Measurements from ENCODE around the gene TNS1.

The TNS1 gene

DNA sequence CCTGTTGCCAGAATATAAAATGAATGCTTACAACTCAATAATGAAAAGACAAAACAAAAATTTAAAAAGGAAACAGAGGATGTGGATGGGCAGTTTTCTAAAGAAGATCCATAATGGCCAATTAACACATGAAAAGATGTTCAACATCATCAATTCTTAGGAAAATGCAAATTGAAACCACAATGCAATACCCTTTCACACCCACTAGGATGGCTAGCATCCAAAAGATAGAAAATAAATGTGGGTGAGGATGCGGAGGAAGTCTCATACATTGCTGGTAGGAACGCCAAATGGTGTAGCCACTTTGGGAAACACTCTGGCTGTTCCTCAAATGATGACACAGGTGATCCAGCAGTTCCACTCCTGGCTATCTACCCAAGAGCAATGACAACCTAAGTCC, 130.5 kb downstream of the TNS1 start:
- DNase-seq (ENCODE audit: extremely low spot score): no peak
- TF ChIP-seq HDGF (IDR thresholded peaks at IDR 0.05; ENCODE audit: borderline replicate concordance): no peak
- TF ChIP-seq BHLHE40 (IDR thresholded peaks at IDR 0.05; ENCODE audit: borderline replicate concordance): no peak
- no peak for TF ChIP-seq FOXM1 (IDR thresholded peaks at IDR 0.05; ENCODE audit: borderline replicate concordance)
- no peak for TF ChIP-seq ELF4 (IDR thresholded peaks at IDR 0.05)
- TF ChIP-seq ZNF384 (IDR thresholded peaks at IDR 0.05): no peak
- TF ChIP-seq, protein P1, sequence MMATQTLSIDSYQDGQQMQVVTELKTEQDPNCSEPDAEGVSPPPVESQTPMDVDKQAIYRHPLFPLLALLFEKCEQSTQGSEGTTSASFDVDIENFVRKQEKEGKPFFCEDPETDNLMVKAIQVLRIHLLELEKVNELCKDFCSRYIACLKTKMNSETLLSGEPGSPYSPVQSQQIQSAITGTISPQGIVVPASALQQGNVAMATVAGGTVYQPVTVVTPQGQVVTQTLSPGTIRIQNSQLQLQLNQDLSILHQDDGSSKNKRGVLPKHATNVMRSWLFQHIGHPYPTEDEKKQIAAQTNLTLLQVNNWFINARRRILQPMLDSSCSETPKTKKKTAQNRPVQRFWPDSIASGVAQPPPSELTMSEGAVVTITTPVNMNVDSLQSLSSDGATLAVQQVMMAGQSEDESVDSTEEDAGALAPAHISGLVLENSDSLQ (IDR thresholded peaks at IDR 0.05): no peak
- TF ChIP-seq ARNT (IDR thresholded peaks at IDR 0.05): no peak
- no peak for TF ChIP-seq LEF1 (IDR thresholded peaks at IDR 0.05; ENCODE audit: borderline replicate concordance)
- TF ChIP-seq SUZ12 (IDR thresholded peaks at IDR 0.05): no peak
- no peak for TF ChIP-seq SP1 (IDR thresholded peaks at IDR 0.05)
- no peak for TF ChIP-seq FOXK2 (IDR thresholded peaks at IDR 0.05)
- TF ChIP-seq NFRKB (IDR thresholded peaks at IDR 0.05): no peak
- TF ChIP-seq FOXA1 (IDR thresholded peaks at IDR 0.05): no peak
- no peak for TF ChIP-seq CTBP1 (IDR thresholded peaks at IDR 0.05; ENCODE audit: borderline replicate concordance)
- POLR2A ChIA-PET: no interaction called here
- CTCF ChIA-PET: no interaction called here

DNA sequence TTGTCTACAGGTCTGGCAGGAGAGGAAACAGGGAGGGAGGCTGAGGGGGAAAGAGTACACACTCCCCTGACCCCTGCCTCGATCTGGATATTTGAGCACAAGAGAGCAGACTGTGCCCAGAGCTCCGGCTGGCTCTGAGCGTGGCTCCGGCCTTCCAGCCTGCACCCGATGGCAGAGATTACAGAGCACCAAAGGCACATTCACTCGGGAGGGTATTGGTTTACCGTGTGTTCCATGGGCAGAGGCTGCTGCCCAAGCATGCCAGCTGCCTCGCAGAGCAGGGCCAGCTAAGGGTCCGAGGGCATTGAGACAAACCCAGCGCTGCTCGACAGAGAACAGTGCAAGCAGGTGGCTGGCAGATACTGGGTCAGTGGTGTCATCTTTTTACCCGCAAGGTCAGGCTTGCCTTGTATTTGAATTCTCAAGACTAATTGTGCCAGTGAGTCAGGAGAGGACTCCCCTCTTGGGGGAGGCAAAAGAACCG, 132.2 kb downstream of the TNS1 start:
- ChIA-PET POLR2A (no interaction called here), CTCF (no interaction called here)
- TF ChIP-seq HDGF (IDR thresholded peaks at IDR 0.05; ENCODE audit: borderline replicate concordance) (no peak), NFRKB (IDR thresholded peaks at IDR 0.05) (no peak), BHLHE40 (IDR thresholded peaks at IDR 0.05; ENCODE audit: borderline replicate concordance) (no peak), SUZ12 (IDR thresholded peaks at IDR 0.05) (no peak), LEF1 (IDR thresholded peaks at IDR 0.05; ENCODE audit: borderline replicate concordance) (no peak), TARDBP (IDR thresholded peaks at IDR 0.05) (no peak), SP1 (IDR thresholded peaks at IDR 0.05) (no peak), CTBP1 (IDR thresholded peaks at IDR 0.05; ENCODE audit: borderline replicate concordance) (no peak), L3MBTL2 (conservative IDR thresholded peaks at IDR 0.05) (no peak), FOXK2 (IDR thresholded peaks at IDR 0.05) (no peak), ARNT (IDR thresholded peaks at IDR 0.05) (no peak), ELF4 (IDR thresholded peaks at IDR 0.05) (no peak), FOXA1 (IDR thresholded peaks at IDR 0.05) (no peak), ZNF384 (IDR thresholded peaks at IDR 0.05) (no peak)
- TF ChIP-seq, protein P1 (IDR thresholded peaks at IDR 0.05): no peak
- DNase-seq (ENCODE audit: extremely low spot score): no peak

DNA sequence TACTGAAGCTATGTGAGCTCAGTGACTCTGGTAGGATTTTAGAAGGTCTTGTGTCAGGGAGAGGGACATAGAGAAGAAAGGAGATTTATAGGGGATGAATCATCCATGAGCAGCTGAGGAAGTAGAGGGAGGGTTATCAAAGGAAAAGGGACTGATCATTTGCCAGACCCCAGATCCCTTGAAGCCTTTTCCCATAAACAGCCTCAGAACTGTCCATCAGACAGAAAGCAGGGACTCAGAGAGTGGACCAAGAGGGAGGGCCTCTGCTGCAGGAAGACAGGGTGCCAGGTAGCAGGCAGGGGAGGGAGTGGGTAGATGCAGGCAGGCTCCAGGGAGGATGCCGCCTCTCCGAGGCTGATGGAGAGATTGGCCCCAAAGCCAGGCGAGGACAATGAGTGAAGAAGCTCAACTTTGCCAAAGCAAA, 133.9 kb downstream of the TNS1 start:
- TF ChIP-seq BHLHE40 (IDR thresholded peaks at IDR 0.05; ENCODE audit: borderline replicate concordance) (no peak), TARDBP (IDR thresholded peaks at IDR 0.05) (no peak), ARNT (IDR thresholded peaks at IDR 0.05) (no peak)
- POLR2A ChIA-PET: no interaction called here
- CTCF ChIA-PET: interaction anchor here (0.7 kb wide), 1 partner anchor 83 kb away, joined by 4 read pairs; no protein-coding TSS in a partner anchor
- DNase-seq (ENCODE audit: extremely low spot score): no peak

DNA sequence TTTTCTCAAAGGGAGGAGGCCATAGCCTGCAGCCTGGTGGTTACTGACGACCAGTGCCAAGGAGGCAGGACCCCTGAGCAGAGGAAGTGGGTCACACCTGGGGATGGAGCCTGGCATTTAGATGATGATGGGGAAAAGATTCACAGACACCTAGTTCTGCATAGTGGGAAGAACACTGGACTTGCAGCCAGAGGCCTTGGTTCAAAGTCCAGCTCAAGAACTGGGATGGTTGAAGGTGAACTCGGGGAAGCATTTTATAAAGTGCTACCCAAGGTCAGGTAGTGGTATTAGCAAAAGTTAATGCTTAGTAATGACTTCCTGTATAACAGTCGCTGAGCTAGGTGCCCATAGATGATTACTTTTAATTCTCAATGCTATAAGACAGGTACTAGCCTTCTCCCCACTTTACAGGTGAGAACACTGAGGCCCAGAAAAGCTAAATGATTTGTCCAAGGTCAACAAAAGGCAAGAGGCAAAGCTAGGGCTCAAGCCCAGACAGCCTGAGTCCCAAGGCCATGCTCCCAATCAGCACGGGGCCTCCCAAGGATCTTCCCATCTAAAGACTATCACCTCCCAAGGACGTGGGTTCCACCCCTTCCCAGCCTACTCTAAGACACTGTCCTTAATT, 134.4 kb downstream of the TNS1 start:
- ChIA-PET CTCF (interaction anchor here (0.7 kb wide), 1 partner anchor 83 kb away, joined by 4 read pairs; no protein-coding TSS in a partner anchor), POLR2A (no interaction called here)
- TF ChIP-seq CTBP1 (IDR thresholded peaks at IDR 0.05; ENCODE audit: borderline replicate concordance) (no peak), SP1 (IDR thresholded peaks at IDR 0.05) (no peak), FOXK2 (IDR thresholded peaks at IDR 0.05) (no peak), ELF4 (IDR thresholded peaks at IDR 0.05) (no peak), FOXA1 (IDR thresholded peaks at IDR 0.05) (no peak), HDGF (IDR thresholded peaks at IDR 0.05; ENCODE audit: borderline replicate concordance) (no peak), SUZ12 (IDR thresholded peaks at IDR 0.05) (no peak), LEF1 (IDR thresholded peaks at IDR 0.05; ENCODE audit: borderline replicate concordance) (no peak), TARDBP (IDR thresholded peaks at IDR 0.05) (no peak), NFRKB (IDR thresholded peaks at IDR 0.05) (no peak), ZNF384 (IDR thresholded peaks at IDR 0.05) (no peak), FOXM1 (IDR thresholded peaks at IDR 0.05; ENCODE audit: borderline replicate concordance) (no peak)
- DNase-seq (ENCODE audit: extremely low spot score): no peak

DNA sequence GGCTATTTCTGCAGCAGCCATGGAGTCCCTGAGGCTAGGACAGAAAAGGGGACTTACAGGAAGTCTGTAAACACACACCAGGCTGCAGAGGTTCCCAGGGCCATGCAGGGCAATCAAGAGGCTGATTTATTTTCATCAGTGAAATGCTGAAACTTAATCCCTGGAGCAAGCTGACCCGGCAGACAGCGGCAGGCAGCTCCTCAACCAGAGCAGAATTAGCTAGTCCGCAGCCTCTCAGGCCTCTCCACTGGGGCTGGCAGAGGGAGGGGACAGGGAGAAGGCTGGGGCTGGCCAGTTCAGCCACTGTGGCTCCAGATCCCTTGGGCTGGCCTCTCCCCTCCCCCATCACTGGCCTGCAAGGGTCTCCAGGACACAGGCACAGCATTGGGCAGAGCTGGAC, 136.3 kb downstream of the TNS1 start:
- no peak for TF ChIP-seq BHLHE40 (IDR thresholded peaks at IDR 0.05; ENCODE audit: borderline replicate concordance)
- TF ChIP-seq HDGF (IDR thresholded peaks at IDR 0.05; ENCODE audit: borderline replicate concordance): no peak
- no peak for TF ChIP-seq FOXM1 (IDR thresholded peaks at IDR 0.05; ENCODE audit: borderline replicate concordance)
- no peak for TF ChIP-seq LEF1 (IDR thresholded peaks at IDR 0.05; ENCODE audit: borderline replicate concordance)
- no peak for TF ChIP-seq SUZ12 (IDR thresholded peaks at IDR 0.05)
- TF ChIP-seq CTBP1 (IDR thresholded peaks at IDR 0.05; ENCODE audit: borderline replicate concordance): no peak
- no peak for TF ChIP-seq L3MBTL2 (conservative IDR thresholded peaks at IDR 0.05)
- TF ChIP-seq NFRKB (IDR thresholded peaks at IDR 0.05): no peak
- no peak for TF ChIP-seq ARNT (IDR thresholded peaks at IDR 0.05)
- TF ChIP-seq, protein P1 (IDR thresholded peaks at IDR 0.05): no peak
- TF ChIP-seq FOXK2 (IDR thresholded peaks at IDR 0.05): no peak
- no peak for TF ChIP-seq ELF4 (IDR thresholded peaks at IDR 0.05)
- TF ChIP-seq ZNF384 (IDR thresholded peaks at IDR 0.05): no peak
- TF ChIP-seq TARDBP (IDR thresholded peaks at IDR 0.05): no peak
- POLR2A ChIA-PET: no interaction called here
- DNase-seq (ENCODE audit: extremely low spot score): no peak
- CTCF ChIA-PET: no interaction called here

All from HEK293T (cell line).